NAMALWA (cell line): ENCODE results near the gene CNKSR1.

Experiments
- DNase-seq: peaks from one replicate; pipeline ENCODE4 v3.0.0-alpha.2; 2015; ENCODE audit warnings: low spot score

The CNKSR1 gene

GRCh38 chr1:26160527-26161414, 16.5 kb upstream of the CNKSR1 start:
- DNase-seq: no peak

- DNase-seq: no peak
Observed at GRCh38 chr1:26161415-26162219, 15.7 kb upstream of the CNKSR1 start.

DNA sequence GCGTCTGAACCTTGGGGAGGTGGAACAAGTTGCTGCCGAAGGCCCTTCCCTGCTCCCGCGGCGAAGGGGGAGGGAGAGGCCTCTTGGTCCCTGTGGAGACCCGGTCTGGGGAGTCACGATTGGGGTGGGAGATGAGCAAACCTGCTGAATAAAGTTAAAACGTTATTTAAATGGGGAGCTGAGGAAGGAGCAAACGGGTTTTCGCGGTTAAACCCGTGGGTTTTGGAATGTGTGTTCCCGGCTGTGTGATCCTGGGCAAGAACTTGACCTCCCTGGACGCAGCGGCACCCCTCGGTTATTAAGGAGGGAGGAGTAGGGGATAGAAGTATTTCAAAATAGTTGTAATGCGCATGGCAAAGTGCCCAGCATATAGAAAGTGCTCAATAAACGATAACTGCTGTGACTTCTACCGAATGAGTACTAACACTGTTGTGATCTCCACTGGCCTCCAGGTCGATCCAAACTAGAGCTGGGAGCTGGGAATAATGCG, 15.0 kb upstream of the CNKSR1 start:
- DNase-seq: no peak

DNA sequence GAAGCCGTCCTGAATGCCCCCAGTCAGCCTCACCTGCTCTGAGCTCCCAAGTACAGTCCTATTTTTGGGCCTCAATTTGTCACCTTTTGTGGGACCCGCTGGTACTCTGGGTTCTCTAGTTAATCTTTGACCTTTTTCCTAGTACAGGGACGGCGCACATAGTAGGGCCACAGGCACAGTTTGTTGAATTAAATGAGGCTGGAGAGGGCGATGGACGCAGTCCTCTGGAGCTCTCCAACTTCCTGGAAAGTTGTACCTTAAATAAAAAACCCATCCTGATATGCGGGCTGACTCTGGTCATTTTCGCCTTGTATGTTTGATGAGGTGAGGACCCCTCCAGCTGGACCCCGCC, 13.6 kb upstream of the CNKSR1 start:
- DNase-seq: no peak

DNA sequence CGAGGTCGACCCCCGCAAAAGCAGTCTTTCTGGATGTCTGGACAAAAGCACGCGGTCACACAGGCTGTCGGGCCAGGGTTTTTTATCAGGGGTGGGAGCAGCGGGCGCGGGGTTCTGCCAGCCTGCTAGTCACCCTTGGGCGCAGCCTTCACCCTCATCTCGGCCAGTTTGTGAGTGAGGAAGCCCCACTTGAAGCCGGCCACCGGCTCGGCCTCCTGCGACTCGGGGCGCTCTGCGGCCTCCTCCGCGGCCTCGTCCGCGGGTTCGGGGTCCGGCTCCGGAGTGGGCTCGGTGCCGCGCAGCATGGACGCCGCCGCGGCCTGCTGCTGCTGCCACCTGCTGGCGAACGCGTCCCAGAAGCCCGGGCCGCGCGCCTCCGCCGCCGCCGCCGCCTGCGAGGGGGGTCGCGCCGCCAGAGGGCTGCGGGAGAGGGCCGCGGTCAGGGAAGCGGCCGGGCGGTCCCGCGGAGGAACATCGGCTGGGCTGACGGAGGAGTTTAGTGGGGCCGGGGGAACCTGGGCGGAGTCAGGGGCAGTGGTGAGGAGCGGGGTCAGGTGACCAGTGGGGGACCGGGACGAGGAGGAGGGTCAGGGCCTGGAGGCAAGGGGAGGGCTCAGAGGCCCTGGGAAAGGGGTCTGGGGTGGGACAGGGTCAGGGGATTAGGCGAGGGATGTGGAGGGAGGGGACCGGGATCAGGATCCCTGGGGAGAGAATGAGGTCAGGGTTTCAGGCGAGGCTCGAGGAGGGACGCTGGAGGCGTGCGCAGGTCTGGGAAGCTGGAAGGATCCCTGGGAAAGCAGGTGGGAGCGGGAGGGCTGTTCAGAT, 13.0 kb upstream of the CNKSR1 start:
- peak; percentile 51 for DNase-seq

DNA sequence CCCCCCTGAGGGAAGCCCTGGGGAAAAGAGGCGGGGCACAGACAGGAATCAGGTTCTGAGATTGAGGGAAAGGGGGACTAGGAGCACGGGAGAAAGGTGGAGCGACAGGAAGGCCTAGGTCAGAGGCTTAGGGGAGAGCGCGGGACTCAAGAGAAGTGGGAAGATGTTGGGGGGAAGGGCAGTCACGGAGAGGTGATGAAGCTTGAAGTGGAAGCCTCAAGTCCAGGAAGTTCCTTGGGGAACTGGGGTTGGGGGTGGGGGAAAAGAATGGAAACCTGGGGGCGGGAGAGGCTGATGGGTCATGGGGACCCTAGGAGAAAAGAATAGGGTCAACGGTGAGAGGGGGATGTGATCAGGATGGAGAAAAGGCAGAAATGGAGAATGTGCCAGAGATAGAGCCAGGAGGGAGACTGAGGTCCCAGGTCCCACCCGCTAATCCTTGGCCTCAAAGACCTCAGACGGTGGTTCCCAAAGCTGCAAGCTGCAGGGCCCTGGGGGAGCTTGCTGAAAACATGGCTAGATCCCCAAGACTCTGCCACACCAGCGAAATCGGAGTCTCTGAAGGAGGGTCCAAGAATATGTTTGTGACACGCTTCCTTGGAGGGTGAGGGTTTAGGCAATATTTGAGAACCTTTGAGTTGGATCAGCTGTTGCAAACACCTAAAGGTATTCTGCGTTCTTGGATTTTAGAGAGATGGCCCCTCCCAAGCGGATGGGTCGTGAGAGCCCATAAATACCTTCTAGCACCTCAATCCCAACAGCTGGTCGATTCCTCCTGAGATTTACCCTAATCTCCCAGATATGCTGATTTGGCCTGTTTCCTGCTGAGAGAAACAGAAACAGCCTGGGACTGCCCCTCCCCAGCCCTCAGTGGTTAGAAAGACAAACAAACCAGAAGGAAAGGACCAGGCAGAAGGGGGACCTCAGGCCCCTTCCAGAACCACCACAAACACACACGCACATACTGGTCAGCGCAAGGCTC, 12.1 kb upstream of the CNKSR1 start:
- DNase-seq: no peak

GRCh38 chr1:26166719-26167281, 10.5 kb upstream of the CNKSR1 start:
- DNase-seq: peak; percentile 37

- DNase-seq: no peak
Observed at GRCh38 chr1:26168410-26169197, 8.7 kb upstream of the CNKSR1 start, which contains the start of gene C1orf232. Gene C1orf232, minus strand, starts transcription at chr1:26168963. Its CDS starts 464 bp downstream, at chr1:26168499.

DNA sequence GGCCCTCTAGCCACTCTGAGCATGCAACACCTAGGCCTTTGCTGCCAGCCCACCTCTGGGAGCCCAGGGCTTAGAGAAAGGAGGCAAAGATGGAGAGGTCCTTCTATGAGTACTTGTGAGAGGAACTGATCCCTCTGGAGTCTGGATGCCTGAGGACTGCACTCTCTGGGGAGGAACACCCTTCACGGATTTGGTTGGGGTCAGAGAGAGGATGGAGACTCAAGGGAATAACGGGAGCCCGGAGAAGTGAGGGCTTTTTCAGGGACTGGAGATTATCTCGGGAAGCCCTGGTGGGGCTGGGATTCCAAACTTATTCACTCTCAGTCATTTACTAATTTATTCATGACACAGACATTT, 8.1 kb upstream of the CNKSR1 start:
- DNase-seq: no peak

GRCh38 chr1:26169669-26170471, 7.4 kb upstream of the CNKSR1 start, which contains the start of gene ZNF593:
Gene ZNF593, plus strand, starts transcription at chr1:26169908. Its CDS starts 76 bp downstream, at chr1:26169984.
- DNase-seq: peak; percentile 93

GRCh38 chr1:26170472-26170821, 6.8 kb upstream of the CNKSR1 start:
- DNase-seq: no peak

- no peak for DNase-seq
Observed at GRCh38 chr1:26171084-26172072, 5.9 kb upstream of the CNKSR1 start, which contains the start of gene ZNF593OS. Gene ZNF593OS, minus strand, starts transcription at chr1:26171832. Its CDS starts 171 bp downstream, at chr1:26171661.

DNA sequence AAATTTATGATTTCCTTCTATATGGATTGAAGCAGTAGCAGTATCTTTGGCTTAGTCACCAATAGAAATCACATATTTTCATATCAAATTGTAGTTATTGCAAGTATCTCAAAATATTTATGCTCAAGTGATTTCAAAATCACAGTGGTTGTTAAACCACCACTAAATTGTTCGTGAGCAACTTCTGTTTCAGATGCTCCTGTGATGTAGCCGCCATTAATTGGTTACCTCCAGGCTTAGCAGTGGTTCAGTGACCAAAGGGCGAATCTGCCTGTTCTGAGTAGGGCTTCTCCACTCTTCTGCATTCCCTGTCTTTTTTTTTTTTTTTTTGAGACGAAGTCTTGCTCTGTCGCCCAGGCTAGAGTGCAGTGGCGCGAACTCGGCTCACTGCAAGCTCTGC, 1.9 kb upstream of the CNKSR1 start:
- no peak for DNase-seq

- no peak for DNase-seq
Observed at GRCh38 chr1:26180010-26180506, 2.8 kb downstream of the CNKSR1 start.

GRCh38 chr1:26181586-26182382, 4.5 kb downstream of the CNKSR1 start:
- DNase-seq: no peak

DNA sequence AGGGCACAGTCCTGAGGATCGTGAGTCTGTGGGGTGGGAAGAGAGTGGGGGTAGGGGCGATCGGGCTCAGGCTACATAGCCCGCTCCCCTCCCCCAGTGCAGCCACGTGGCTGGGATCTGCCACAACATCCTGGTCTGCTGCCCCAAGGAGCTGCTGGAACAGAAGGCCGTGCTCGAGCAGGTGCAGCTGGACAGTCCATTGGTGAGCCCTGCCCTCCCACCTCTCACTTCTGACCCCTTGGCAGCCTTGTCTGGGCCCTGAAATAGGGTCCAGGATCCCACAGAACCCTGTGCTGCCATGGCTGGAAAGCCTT, 5.0 kb downstream of the CNKSR1 start:
- no peak for DNase-seq

GRCh38 chr1:26184086-26184485, 6.8 kb downstream of the CNKSR1 start:
- DNase-seq: no peak
